GM18858 (cell line): ENCODE data around the gene PTPRC.

Experiments
- ATAC-seq: cut with Tn5 transposase; IDR thresholded peaks from one replicate; pipeline ENCODE4 v1.9.1; 2021; ENCODE audit not compliant: unreplicated experiment

PTPRC gene

DNA sequence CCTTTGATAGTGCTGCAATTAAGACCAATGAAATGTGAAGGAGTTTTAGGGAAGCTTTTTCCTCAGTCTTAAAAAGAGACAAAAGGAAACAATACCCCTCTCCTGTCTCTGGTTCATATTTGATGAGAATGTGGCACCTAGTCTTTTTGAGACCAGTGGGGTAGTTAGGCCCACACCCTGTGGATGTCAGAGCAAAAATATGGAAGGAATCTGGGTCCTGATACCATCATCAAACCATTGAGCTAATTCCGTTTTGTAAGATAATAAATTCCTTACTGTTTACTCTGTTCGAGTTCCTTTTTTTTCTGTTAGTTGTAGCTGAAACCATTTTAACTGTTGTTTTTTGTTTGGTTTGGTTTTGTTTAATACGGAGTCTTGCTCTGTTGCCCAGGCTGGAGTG, 33.3 kb downstream of the PTPRC start:
- ATAC-seq: no peak

DNA sequence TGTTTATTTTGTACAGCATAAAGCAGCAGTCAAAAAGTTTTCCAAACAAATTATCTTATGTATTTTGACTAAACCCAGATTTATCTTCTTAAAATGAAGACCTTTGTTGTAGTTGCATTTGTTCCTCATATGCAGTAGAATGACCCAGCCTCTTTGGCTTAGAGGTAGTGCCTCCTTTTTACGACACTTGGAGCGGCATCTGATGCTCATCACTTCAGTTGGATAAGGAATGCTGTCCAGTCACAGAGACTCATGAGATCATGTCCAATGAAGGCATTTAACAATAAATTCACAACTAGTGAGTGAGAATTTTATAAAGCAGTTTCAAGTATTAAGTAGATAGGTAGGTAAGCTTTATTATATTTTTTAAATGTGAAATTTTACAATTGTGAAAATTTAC, 35.2 kb downstream of the PTPRC start:
- ATAC-seq: no peak

DNA sequence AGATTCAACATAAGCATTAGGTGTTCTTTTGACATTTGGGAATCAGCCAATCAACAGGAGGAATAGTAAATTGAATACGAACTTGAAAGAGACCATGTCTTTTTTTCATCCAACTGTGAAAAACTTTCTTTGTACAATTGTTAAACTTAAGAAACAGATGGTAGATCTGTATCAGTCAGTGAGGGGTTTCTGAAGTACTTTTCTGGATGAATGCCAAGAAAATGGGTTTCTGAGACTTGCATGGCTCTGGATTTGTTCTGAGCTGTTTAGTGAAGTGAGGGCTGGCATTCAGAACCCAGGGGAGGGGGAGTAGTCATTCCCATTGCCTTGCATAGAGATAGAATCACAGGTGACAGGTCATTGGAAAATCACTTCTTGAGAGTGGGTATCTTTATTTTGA, 37.4 kb downstream of the PTPRC start:
- no peak for ATAC-seq

DNA sequence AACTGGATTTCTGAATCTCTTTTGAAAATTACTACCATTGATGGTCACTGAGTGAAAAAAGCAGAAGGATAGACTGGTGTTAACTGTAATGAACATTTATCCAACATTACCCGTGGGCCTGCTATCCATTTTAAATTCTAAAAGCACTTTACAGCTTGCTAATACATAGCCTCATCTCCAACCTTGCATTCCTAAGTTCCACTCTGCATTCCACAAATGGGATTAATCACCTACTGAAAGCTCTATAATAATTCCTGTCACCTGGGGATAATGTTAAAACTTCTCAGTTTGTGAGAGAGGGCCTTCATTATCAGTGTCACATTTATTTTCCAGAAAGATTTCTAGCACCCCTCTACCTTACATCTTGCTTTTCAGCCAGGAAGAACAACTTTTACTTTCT, 38.2 kb downstream of the PTPRC start:
- ATAC-seq: no peak

DNA sequence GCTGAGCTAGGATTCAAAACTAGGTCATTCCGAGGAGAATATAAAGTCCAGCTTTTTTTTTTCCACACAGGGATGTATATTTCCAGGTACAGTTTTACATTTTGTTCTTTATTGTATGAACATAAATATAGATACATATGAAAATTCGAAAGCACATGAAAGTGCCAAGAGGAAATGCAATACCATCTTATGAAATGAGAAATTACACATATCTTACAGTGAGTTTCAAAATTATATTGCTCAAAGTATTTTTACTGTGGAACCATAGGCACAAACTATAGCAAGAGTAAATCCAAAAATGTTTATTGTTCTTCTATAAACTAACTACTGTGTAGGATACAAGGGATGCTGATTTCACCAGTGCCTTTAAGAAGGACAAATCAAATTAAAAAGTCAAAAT, 39.0 kb downstream of the PTPRC start:
- no peak for ATAC-seq

DNA sequence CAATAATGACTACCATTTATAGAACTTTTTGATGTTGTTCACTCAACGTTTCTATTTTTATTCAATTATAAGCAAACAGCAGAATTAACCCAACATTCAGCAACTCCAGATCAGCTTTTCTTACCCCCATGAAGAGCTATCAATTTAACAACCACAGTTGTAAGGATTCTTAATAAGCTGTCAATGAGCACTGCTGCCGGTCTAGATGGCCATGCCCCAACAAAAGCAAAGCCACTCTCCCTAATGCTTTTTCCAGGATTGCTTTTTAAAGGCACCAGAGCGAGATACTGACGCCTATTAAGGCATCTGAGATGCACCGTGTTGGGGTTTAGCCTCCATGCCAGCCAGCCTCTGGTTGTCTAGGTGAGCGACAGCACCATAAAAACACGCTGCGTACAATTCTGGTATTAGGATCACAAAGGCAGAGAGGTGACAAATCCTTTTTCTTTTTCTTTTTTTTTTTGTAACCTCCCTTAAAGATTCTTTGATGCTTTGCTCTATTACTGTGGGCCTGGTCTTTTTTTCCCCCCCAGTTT, 39.5 kb downstream of the PTPRC start:
- ATAC-seq: no peak

DNA sequence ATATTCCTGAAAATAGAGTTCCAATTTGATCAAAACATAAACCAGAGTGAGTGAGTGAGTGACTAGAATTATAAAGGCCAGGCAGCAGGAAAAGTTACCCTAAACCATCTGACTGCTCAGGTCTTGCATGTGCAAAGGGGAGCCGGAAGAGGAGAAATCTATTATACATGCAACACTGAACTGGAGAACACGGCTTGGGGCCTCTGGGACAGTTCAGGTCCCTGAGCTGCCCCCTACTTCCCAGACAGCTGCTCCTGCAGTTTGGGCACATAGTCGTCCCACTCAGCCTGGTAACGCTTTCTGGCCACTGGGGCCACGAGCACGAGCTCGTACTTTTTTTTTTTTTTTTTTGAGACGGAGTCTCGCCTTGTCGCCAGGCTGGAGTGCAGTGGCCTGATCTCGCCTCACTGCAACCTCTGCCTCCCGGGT, 40.1 kb downstream of the PTPRC start:
- no peak for ATAC-seq

DNA sequence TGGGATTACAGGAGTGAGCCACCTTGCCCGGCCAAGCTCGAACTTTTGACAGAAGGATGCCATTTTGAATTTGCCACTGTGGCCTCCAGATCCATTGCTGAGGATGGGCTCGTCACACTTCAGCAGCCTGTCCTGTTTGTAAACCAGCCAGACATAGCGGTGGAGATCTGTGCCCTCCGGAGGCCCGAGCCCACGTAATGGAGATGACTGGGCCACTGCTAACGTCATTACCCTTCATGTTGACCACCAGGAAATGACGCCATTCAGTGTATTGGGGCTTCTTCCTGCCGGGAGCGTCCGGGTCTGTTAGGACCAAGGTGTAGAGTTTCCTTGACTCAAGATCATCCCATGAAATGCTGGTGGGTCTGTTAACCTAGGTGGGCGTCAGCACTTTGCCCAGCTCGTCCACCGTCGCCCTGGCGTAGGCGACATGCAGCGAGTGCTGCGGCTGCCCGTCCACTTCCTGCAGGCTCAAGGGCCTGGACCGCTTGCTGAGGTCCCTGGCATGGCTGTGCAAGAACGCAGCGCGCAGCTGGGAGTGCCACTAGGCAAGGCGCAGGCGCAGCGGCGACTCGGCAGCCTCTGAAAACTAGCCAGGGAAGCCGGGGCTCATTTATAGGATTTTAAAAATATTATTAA, 40.8 kb downstream of the PTPRC start:
- ATAC-seq: no peak

DNA sequence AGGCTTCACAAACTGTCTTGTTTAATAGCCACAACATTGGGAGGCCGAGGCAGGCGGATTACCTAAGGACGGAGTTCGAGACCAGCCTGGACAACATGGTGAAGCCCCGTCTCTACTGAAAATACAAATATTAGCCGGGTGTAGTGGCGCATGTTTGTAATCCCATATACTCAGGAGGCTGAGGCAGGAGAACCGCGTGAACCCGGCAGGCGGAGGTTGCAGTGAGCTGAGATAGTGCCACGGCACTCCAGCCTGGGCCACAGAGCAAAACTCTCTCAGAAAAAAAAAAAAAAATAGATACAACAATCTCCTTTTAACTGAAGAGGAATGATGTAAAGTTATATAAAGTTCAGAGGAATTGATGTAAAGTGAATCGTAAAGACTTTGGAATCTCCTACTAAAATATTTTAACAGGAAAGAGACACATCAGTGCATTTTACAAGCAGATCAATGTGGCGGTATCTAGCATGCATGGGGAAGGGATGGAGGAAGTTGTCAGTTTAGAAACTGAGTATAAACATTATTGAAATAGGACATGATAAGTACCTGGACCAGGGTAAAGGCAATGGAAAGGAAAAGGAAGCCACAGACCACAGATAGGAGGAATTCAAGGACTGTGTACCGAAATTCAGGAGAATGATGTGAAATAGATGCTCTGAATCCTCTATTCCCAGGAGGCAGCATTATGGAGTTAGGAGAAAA, 41.5 kb downstream of the PTPRC start:
- ATAC-seq: no peak

DNA sequence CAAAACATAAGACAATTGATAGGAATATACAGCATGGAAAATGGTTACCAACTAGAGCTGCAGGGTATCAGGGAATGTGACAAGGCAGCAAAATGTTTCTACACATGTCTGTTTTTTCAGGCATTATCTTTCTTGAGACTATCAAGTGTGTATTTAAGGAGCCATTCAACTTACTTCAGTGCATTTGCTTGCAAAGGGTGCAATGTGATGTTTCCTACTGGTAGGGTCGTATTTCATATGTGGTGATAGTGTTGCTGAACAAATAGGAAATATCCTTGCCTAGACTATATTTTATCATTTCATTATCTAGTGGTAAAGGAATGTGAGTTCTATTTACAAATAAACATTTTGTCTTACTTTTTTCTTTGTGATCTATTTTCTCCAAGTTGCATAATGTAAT, 42.4 kb downstream of the PTPRC start:
- ATAC-seq: no peak

DNA sequence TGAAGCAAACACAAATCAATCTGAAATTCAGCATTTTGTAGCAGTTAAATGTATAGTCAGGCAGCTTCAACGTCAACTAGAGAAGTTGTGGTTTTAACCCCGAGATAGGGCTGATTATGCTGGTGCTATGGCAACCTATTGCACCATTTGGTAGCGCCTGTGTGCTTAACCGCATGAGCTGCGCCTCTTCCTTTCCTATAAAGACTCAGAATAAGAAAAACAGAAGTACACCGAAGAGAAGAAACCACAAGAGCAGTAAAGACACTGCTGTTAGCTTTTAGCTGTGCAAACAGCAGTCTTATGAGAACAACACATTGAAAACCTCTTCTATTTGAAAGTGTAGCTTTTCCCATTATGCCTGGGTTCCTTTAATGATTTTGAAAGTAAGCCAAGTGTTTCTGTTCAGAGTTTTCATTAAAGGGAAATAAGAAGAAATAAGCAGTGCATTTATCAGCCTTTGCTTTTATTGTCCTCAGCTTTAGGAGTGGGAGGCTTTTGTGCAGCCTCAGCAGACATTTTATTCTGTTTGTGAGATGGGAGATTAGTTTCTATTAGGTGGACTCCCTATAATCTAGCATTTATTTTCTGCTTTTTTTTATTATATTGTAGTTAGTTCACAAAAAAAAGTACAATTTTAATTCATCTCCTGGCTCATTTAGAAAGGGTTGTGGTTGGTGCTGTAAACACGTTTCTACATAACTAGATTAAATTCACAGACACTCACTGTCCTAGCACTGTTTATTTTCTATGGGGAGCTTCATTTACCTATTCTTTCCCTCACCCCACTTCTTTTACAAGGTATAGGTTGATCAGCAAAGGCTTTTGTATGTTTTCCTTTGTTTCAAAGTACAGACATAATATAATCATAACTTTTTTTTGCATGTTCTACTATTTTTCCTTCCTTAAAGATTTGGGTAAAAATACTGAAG, 43.3 kb downstream of the PTPRC start:
- peak; percentile 97 for ATAC-seq

DNA sequence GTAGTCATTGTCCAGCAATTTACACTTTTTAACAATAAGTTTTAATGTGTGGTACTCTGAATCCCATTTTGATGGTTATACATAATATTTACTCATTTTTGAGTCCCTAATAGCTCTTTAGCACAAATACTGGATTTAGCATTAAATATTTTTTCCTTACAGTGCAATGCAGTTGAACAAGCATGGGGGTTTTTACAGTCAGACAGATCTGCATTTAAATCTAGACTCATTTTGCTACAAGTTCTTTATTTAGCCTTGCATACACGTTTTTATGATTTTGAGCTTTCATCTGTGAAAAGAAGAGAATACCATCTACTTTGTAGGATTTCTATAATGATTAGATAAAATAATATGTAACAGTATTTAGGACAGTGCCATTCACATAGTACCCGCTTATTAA, 44.0 kb downstream of the PTPRC start:
- no peak for ATAC-seq

DNA sequence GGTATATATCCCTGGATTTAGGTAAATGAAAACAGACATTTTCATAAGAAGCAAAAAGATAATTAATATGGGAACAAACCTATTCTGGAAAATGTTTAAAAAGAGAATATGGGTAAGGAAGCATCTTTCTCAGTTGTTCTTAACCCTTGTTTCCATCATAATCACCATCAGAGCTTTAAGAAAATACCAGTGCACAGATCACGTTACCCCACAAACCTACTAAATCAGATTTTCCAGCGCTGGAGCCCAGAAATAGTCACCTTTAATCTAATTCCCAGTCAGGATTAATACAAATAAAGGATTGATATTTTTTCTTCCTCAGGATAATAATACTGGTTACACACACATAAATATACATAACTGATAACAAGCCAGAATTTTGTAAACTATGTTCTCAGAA, 44.6 kb downstream of the PTPRC start:
- ATAC-seq: no peak

DNA sequence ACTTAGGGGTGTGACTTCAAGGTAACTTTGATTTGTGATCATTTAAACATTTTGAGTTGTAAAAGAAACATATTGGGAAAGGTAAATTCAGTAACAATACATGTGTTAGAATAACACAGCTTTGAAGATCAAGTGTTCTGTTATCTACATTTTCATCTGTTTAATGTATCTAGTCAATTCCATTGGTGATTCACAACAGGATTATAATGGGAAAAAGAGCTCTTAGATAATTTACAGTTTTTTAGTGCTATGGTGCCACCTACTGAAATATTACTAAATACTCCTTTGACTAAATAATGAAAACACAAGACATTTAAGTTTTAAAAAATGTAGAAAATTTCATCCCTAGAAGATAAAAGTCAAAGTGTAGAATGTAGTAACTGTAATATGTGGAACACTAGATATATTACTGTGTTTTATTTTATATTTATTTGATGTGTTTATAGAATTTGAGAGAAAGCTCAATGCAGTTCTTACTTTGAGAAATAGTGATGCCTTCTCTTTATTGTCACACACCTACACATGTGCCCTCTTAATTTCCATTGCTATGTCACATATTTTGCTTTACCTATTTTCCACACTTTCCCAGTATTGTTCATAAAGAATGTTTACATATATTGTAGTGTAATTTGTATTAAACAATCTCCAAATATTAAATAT, 47.4 kb downstream of the PTPRC start:
- no peak for ATAC-seq

DNA sequence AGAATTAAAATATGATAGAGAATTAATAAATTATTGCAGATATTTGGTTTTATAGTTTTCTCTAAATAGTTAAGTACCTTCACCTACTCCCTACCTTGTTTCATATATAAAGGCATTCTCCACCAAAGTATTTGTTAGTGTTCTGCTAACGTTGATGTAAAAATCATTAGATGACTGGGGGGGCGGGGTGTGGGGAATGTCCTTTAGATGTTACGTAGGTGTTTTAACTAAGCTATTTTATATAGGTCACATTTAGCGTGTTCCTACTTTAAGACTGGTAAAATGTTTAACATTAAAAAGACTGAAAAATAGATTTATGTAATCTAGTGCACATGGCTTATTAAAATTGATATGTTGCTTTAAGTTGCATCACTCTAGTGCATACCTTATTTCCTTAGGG, 48.6 kb downstream of the PTPRC start:
- ATAC-seq: no peak

DNA sequence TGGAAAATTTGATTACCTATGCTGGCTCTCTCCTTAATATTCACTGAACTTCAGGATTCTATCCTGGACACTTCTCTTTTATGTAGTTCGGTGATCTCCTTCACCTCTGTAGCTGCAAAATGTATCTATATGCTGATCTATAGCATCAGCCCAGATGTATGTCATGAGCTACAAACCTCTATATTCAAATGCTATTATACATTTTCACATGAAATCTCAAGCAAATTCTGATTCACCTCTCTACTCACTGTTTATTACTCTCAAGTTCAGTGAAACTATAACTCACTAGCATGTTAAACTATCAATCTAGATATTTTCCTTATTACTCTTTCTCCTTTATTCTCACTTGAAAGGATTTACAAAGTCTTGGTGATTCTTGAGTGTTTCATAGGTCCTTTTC, 52.2 kb downstream of the PTPRC start:
- no peak for ATAC-seq

DNA sequence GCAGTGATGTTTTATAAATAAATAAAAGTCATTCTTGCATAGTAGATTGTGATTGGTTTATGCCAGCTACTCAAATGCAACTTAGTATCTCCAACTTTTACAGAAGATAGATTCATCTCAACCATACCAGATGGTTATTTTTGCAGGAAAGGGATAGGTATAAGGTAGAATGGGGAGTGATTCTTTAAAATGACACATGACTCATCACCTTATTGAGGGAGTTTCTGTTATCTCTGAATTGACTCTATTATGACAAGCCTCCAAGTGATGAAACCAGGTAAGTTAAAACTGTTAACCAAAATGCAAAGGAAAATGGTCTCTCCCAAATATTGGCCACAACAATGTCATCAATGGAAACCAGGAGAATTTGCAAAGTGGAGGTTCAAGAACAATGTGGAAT, 54.5 kb downstream of the PTPRC start:
- ATAC-seq: no peak

DNA sequence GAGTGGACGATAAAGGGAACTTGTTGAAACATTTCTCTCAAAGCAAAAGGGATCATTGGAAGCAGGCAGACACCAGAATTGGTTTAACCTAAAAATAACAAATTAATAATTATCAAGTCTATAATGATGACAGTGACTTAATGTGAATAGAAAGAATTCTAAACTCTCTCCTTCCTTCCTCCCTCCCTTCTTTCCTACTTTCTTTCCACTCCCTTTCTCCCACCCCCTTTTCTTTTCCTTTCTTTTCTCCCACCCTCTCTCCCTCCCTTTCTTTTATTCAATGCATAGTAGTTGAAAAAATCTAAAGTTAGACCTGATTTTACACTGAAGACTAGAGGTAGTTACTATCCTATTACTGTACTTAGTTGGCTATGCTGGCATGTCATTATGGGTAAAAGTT, 55.7 kb downstream of the PTPRC start:
- ATAC-seq: no peak

DNA sequence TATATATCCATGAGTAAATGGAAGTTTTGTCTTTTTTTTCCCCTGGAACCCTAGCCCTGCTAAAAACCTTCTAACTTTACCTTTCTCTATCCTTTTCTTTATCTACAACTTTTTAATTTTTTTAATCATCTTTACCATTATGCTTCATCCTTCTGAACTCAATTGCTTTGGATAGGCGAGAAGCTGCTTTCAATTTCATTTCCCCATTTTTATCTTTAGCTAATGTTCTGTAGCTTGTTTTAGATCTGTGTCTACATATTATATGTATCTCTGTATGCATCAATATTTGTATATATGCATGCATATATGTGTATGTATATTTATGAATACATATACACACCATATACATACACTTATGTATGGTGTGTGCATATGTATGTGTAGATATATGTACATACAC, 57.4 kb downstream of the PTPRC start:
- ATAC-seq: peak; percentile 66

DNA sequence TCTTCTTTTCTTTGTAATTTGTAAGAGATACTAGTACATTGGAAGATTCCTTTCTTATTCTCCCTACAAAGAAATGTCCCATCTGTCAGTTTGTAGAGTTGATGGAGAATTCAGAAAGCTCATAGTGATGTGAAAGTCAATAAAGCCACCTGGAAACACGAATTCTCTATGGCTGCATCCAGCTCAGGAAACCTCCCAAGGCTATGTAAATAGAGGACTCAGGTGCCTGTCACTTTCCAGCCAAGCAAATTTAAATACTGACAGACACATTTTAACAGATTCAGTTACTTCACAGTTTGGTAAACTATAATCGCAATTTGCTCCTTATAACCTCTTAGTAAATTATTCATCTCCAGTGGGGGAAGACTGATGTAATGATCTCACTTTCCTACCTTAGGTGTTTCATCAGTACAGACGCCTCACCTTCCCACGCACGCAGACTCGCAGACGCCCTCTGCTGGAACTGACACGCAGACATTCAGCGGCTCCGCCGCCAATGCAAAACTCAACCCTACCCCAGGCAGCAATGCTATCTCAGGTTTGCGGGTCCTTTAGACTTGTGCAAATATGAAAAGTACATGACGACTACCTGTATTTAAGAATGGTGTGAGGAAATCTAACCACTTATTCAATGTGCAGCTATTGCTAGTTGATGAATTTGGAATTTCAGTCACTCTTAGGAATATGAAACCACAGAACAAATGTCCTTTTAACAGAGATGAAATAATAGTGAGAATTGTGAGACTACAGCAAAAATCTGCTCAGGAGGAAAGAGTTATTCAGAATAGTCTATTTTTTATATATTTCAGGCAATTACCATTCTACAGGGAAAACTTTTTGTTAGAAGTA, 60.6 kb downstream of the PTPRC start:
- ATAC-seq: no peak
